ENCODE measurements around the gene NDUFA5. TPM values are rescaled to one million over a fixed set of nuclear protein-coding genes. Genes with fewer than 3 reads are reported as not detected.

The NDUFA5 gene
- polyA plus RNA-seq, 1 donor (not counting 4 experiments of a cell fraction or from before 2014, with no cell fraction given): 36.9 TPM

- H3K4me1 ChIP-seq (ENCODE audit: control insufficient read depth, extremely low read depth, insufficient read depth, low read length): no peaks in the 10 kb centered on the region
- no peak overlapping the region for H3K4me3 ChIP-seq (ENCODE audit: control insufficient read depth in 2 of 3, extremely low read depth in 1 of 3, insufficient read depth in 2 of 3, low read depth in 1 of 3, low read length in 3 of 3)
- no peaks in the 10 kb centered on the region for H3K36me3 ChIP-seq (ENCODE audit: control insufficient read depth in 2 of 2, extremely low read depth in 1 of 2, insufficient read depth in 2 of 2, low read length in 2 of 2)
- no peak overlapping the region for H2AFZ ChIP-seq (ENCODE audit: control insufficient read depth, low read length)
- H3K79me2 ChIP-seq (ENCODE audit: control insufficient read depth, insufficient read depth, low read length): no peaks in the 10 kb centered on the region
- DNase-seq (ENCODE audit: low read depth, low spot score) (no peak), FAIRE-seq (no peak)
- no peaks in the 10 kb centered on the region for H3K9me3 ChIP-seq (ENCODE audit: control insufficient read depth, low read depth, low read length)
- TF ChIP-seq CTCF (optimal IDR thresholded peaks at IDR 0.05 in 1 of 3, IDR thresholded peaks at IDR 0.05 in 1 of 3, conservative IDR thresholded peaks at IDR 0.05 in 1 of 3; ENCODE audit: extremely low read depth in 1 of 3, insufficient read depth in 2 of 3, low read length in 3 of 3) (no peak), EZH2 (IDR thresholded peaks at IDR 0.05; ENCODE audit: low read length) (no peak)
- dilution Hi-C loops (cut with MboI; ENCODE audit: extremely low pct_ligation_motif_present, low sequenced_read_pairs): no loop called here
- H3K27me3 ChIP-seq (ENCODE audit: control insufficient read depth, extremely low read depth, insufficient read depth, low read length): no peaks in the 10 kb centered on the region
- no peaks in the 10 kb centered on the region for H3K9me1 ChIP-seq (ENCODE audit: control insufficient read depth, extremely low read depth, insufficient read depth, low read length)
- no peak overlapping the region for H3K4me2 ChIP-seq (ENCODE audit: control insufficient read depth, extremely low read depth, insufficient read depth, low read depth, low read length)
- H4K20me1 ChIP-seq (ENCODE audit: control insufficient read depth, extremely low read depth, insufficient read depth, low read length): no peaks in the 10 kb centered on the region
- no peak overlapping the region for H3K9ac ChIP-seq (ENCODE audit: control insufficient read depth, extremely low read depth, insufficient read depth, low read length)
- no peak overlapping the region for H3K27ac ChIP-seq (ENCODE audit: control insufficient read depth, insufficient read depth, low read length)
These were observed 43.3 kb upstream of the NDUFA5 start for GRCh38 chr7:123600876-123601275.

GRCh38 chr7:123599766-123600165 lies 42.1 kb upstream of the NDUFA5 start:
- dilution Hi-C loops (cut with MboI; ENCODE audit: extremely low pct_ligation_motif_present, low sequenced_read_pairs): no loop called here
- no peak for DNase-seq (ENCODE audit: low read depth, low spot score)

More at GRCh38 chr7:123599766-123600165, 42.1 kb upstream of the NDUFA5 start:
- H3K4me1 ChIP-seq (ENCODE audit: control insufficient read depth, extremely low read depth, insufficient read depth, low read length): no peaks in the 10 kb centered on the region
- H3K4me3 ChIP-seq (ENCODE audit: control insufficient read depth in 2 of 3, extremely low read depth in 1 of 3, insufficient read depth in 2 of 3, low read depth in 1 of 3, low read length in 3 of 3): no peak overlapping the region
- H3K9me1 ChIP-seq (ENCODE audit: control insufficient read depth, extremely low read depth, insufficient read depth, low read length): no peaks in the 10 kb centered on the region
- H3K4me2 ChIP-seq (ENCODE audit: control insufficient read depth, extremely low read depth, insufficient read depth, low read depth, low read length): no peak overlapping the region
- no peak overlapping the region for H3K27ac ChIP-seq (ENCODE audit: control insufficient read depth, insufficient read depth, low read length)
- no peaks in the 10 kb centered on the region for H4K20me1 ChIP-seq (ENCODE audit: control insufficient read depth, extremely low read depth, insufficient read depth, low read length)
- TF ChIP-seq EZH2 (IDR thresholded peaks at IDR 0.05; ENCODE audit: low read length): no peak
- TF ChIP-seq CTCF (optimal IDR thresholded peaks at IDR 0.05 in 1 of 3, IDR thresholded peaks at IDR 0.05 in 1 of 3, conservative IDR thresholded peaks at IDR 0.05 in 1 of 3; ENCODE audit: extremely low read depth in 1 of 3, insufficient read depth in 2 of 3, low read length in 3 of 3): no peak
- H3K36me3 ChIP-seq (ENCODE audit: control insufficient read depth in 2 of 2, extremely low read depth in 1 of 2, insufficient read depth in 2 of 2, low read length in 2 of 2): no peaks in the 10 kb centered on the region
- H2AFZ ChIP-seq (ENCODE audit: control insufficient read depth, low read length): no peak overlapping the region
- H3K27me3 ChIP-seq (ENCODE audit: control insufficient read depth, extremely low read depth, insufficient read depth, low read length): no peaks in the 10 kb centered on the region
- no peaks in the 10 kb centered on the region for H3K9me3 ChIP-seq (ENCODE audit: control insufficient read depth, low read depth, low read length)
- FAIRE-seq: no peak
- no peaks in the 10 kb centered on the region for H3K79me2 ChIP-seq (ENCODE audit: control insufficient read depth, insufficient read depth, low read length)
- no peak overlapping the region for H3K9ac ChIP-seq (ENCODE audit: control insufficient read depth, extremely low read depth, insufficient read depth, low read length)
